H9 (cell line): ENCODE results near the gene LGALS9. TPM values are rescaled to one million over a fixed set of nuclear protein-coding genes. Genes with fewer than 3 reads are reported as not detected.
"Not testable (repeated sequence)": the region's sequence is repeated elsewhere in the genome, so short reads cannot be mapped to it uniquely, and the experiment has no call there.

Experiments
- DNase-seq: peaks from one replicate; pipeline ENCODE4 v3.0.0-alpha.2; 2017
- H2AFZ ChIP-seq: one replicate; pipeline ENCODE4 v1.6.1; 2013; ENCODE audit warnings: mild to moderate bottlenecking, low read length, control low read depth, moderate library complexity
- H2AK5ac ChIP-seq: 2 replicates; pipeline ENCODE4 v1.6.1; 2013; ENCODE audit warnings: low read length, control low read depth, mixed read lengths; ENCODE audit not compliant: insufficient read length
- H2BK120ac ChIP-seq: one replicate; pipeline ENCODE4 v1.6.1; 2013; ENCODE audit warnings: low read depth, mild to moderate bottlenecking, low read length, control low read depth, inconsistent platforms; ENCODE audit not compliant: poor library complexity, severe bottlenecking
- H2BK12ac ChIP-seq: 2 replicates; pipeline ENCODE4 v1.6.1; 2013; ENCODE audit warnings: low read length, control low read depth, mixed read lengths, low read depth; ENCODE audit not compliant: insufficient read length
- H2BK15ac ChIP-seq: 2 replicates; pipeline ENCODE4 v1.6.1; 2013; ENCODE audit warnings: low read depth, low read length, control low read depth
- H2BK20ac ChIP-seq: one replicate; pipeline ENCODE4 v1.6.1; 2013; ENCODE audit warnings: low read depth, mild to moderate bottlenecking, low read length, control low read depth, inconsistent platforms; ENCODE audit not compliant: poor library complexity, severe bottlenecking
- H2BK5ac ChIP-seq: 2 replicates; pipeline ENCODE4 v1.6.1; 2013; ENCODE audit warnings: low read length, control low read depth, mixed read lengths; ENCODE audit not compliant: insufficient read length
- H3K14ac ChIP-seq: 2 replicates; pipeline ENCODE4 v1.6.1; 2013; ENCODE audit warnings: low read length, control low read depth; ENCODE audit not compliant: insufficient read depth
- H3K18ac ChIP-seq: 2 replicates; pipeline ENCODE4 v1.6.1; 2013; ENCODE audit warnings: low read depth, mild to moderate bottlenecking, mixed read lengths, low read length, control low read depth; ENCODE audit not compliant: insufficient read length
- H3K23ac ChIP-seq: 2 replicates; pipeline ENCODE4 v1.6.1; 2013; ENCODE audit warnings: low read length, control low read depth, mixed read lengths, low read depth; ENCODE audit not compliant: insufficient read length
- H3K23me2 ChIP-seq: 2 replicates; pipeline ENCODE4 v1.6.1; 2013; ENCODE audit warnings: low read depth, mild to moderate bottlenecking, mixed read lengths, low read length, control low read depth; ENCODE audit not compliant: insufficient read length, poor library complexity, severe bottlenecking
- H3K27ac ChIP-seq: 2 replicates; pipeline ENCODE4 v1.5.1; 2013; ENCODE audit warnings: low read length, control low read depth, mixed read lengths, low read depth; ENCODE audit not compliant: insufficient read length
- H3K27me3 ChIP-seq: 2 replicates; pipeline ENCODE4 v1.6.1; 2013; ENCODE audit warnings: low read length, control low read depth, inconsistent platforms; ENCODE audit not compliant: insufficient read depth
- H3K4ac ChIP-seq: 2 replicates; pipeline ENCODE4 v1.6.1; 2013; ENCODE audit warnings: low read depth, mild to moderate bottlenecking, control low read depth, inconsistent platforms, low read length, moderate library complexity
- H3K4me1 ChIP-seq: 2 replicates; pipeline ENCODE4 v1.6.1; 2013; ENCODE audit warnings: low read length, control low read depth, inconsistent platforms; ENCODE audit not compliant: insufficient read depth
- H3K4me2 ChIP-seq: 2 replicates; pipeline ENCODE4 v1.6.1; 2013; ENCODE audit warnings: low read length, control low read depth, mixed read lengths; ENCODE audit not compliant: insufficient read length, insufficient read depth
- H3K56ac ChIP-seq: 2 replicates; pipeline ENCODE4 v1.6.1; 2013; ENCODE audit warnings: low read depth, mild to moderate bottlenecking, mixed read lengths, low read length, control low read depth; ENCODE audit not compliant: insufficient read length
- H3K79me1 ChIP-seq: 2 replicates; pipeline ENCODE4 v1.6.1; 2013; ENCODE audit warnings: low read depth, mild to moderate bottlenecking, moderate library complexity, low read length, control low read depth, inconsistent platforms; ENCODE audit not compliant: insufficient read depth, poor library complexity, severe bottlenecking
- H3K79me2 ChIP-seq: 2 replicates; pipeline ENCODE4 v1.6.1; 2013; ENCODE audit warnings: low read length, control low read depth, inconsistent platforms; ENCODE audit not compliant: insufficient read depth
- H3K9ac ChIP-seq: 2 replicates; pipeline ENCODE4 v1.6.1; 2013; ENCODE audit warnings: low read length, control low read depth, mixed read lengths; ENCODE audit not compliant: insufficient read length; ENCODE audit errors: extremely low read depth
- H3K9me3 ChIP-seq: one replicate; pipeline ENCODE4 v1.6.1; 2013; ENCODE audit warnings: low read depth, low read length, inconsistent platforms; ENCODE audit not compliant: control insufficient read depth
- H3T11ph ChIP-seq: one replicate; pipeline ENCODE4 v1.6.1; 2013; ENCODE audit warnings: mild to moderate bottlenecking, low read length, control low read depth, inconsistent platforms
- H4K20me1 ChIP-seq: one replicate; pipeline ENCODE4 v1.6.1; 2013; ENCODE audit not compliant: control insufficient read depth, insufficient read length, insufficient read depth
- H4K5ac ChIP-seq: 2 replicates; pipeline ENCODE4 v1.6.1; 2013; ENCODE audit warnings: low read depth, mild to moderate bottlenecking, mixed read lengths, low read length, control low read depth; ENCODE audit not compliant: insufficient read length
- H4K8ac ChIP-seq: replicated peaks from 2 replicates; pipeline ENCODE4 v1.6.1; 2013; ENCODE audit warnings: low read length, control low read depth, mixed read lengths, low read depth; ENCODE audit not compliant: insufficient read length
- H4K91ac ChIP-seq: 2 replicates; pipeline ENCODE4 v1.6.1; 2013; ENCODE audit warnings: low read depth, mild to moderate bottlenecking, moderate library complexity, mixed read lengths, low read length, control low read depth; ENCODE audit not compliant: insufficient read length
- H3K27ac Mint-ChIP-seq, 3 experiments: 2 replicates in 2 of 3; 3 replicates in 1 of 3; pipeline ENCODE4 v1.8.0; 2020 to 2021; ENCODE audit warnings: mixed read lengths in 3 of 3, mild to moderate bottlenecking in 1 of 3, moderate library complexity in 1 of 3
- H3K27me3 Mint-ChIP-seq: 2 replicates; pipeline ENCODE4 v1.8.0; 2021; ENCODE audit warnings: low read depth, mild to moderate bottlenecking, moderate library complexity, mixed read lengths
- H3K36me3 Mint-ChIP-seq, 3 experiments: 2 replicates in 2 of 3; 3 replicates in 1 of 3; pipeline ENCODE4 v1.8.0; 2020 to 2021; ENCODE audit warnings: low read depth in 3 of 3, mixed read lengths in 3 of 3; ENCODE audit not compliant: insufficient read depth in 1 of 3
- H3K4me1 Mint-ChIP-seq, 2 experiments: 2 replicates each; pipeline ENCODE4 v1.8.0; 2020; ENCODE audit warnings: mixed read lengths in 2 of 2
- H3K4me3 Mint-ChIP-seq, 2 experiments: 2 replicates in 1 of 2; 3 replicates in 1 of 2; pipeline ENCODE4 v1.8.0; 2020 to 2021; ENCODE audit warnings: mild to moderate bottlenecking in 2 of 2, mixed read lengths in 2 of 2, moderate library complexity in 1 of 2
- H3K9me3 Mint-ChIP-seq, 2 experiments: 2 replicates in 1 of 2; 3 replicates in 1 of 2; pipeline ENCODE4 v1.8.0; 2020; ENCODE audit warnings: mild to moderate bottlenecking in 2 of 2, mixed read lengths in 2 of 2, moderate library complexity in 1 of 2
- WGBS: extraction: QIAGEN DNeasy Blood & Tissue Kit; methylation state at CpG from one replicate; pipeline ENCODE4 v1.1.7; 2013; ENCODE audit warnings: missing lambda C conversion rate, low lambda C conversion rate, mixed read lengths; ENCODE audit not compliant: insufficient read length; ENCODE audit errors: extremely low coverage; 5-methylcytosine and 5-hydroxymethylcytosine counted together
- total RNA-seq: library from RNA; stranded (reverse); gene quantifications from 2 replicates; pipeline ENCODE4 v1.2.1, GENCODE V29; 2021
- TF ChIP-seq, protein P1 (sequence below): fragments of 200-600 bp; sonication (generic); conservative IDR thresholded peaks from 3 replicates; pipeline ENCODE4 v1.8.0; 2021; ENCODE audit warnings: antibody characterized with exemption, mild to moderate bottlenecking

Gene LGALS9
- total RNA-seq, 1 experiment from 2014 or later: 2.5 TPM

DNA sequence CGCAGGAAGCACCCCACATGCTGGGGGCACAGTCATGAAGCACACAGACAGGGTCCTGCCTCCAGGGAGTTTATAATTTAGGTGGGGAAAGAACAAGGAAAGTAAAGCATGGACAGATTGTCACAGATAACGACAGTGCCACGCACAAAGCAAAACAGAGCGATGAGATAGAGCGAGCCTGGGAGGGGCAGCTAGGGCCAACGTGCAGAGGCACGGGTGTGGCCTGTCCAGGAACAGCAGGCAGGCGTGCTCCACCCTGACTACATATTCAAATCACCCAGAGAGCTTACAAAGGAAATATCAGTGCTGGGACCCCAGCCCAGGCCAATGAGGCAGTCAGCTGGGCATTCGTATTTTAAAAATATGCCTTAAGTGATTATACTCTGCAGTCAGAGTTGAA, 16.8 kb downstream of the LGALS9 start:
- H2BK5ac ChIP-seq: no peak overlapping the region
- no peak overlapping the region for H3K14ac ChIP-seq
- H4K91ac ChIP-seq: no peak overlapping the region
- H3K23me2 ChIP-seq: no peaks in the 10 kb centered on the region
- no peaks in the 10 kb centered on the region for H3K79me2 ChIP-seq
- no peaks in the 10 kb centered on the region for H3K27me3 ChIP-seq
- no peak overlapping the region for H3K18ac ChIP-seq
- TF ChIP-seq, protein P1, sequence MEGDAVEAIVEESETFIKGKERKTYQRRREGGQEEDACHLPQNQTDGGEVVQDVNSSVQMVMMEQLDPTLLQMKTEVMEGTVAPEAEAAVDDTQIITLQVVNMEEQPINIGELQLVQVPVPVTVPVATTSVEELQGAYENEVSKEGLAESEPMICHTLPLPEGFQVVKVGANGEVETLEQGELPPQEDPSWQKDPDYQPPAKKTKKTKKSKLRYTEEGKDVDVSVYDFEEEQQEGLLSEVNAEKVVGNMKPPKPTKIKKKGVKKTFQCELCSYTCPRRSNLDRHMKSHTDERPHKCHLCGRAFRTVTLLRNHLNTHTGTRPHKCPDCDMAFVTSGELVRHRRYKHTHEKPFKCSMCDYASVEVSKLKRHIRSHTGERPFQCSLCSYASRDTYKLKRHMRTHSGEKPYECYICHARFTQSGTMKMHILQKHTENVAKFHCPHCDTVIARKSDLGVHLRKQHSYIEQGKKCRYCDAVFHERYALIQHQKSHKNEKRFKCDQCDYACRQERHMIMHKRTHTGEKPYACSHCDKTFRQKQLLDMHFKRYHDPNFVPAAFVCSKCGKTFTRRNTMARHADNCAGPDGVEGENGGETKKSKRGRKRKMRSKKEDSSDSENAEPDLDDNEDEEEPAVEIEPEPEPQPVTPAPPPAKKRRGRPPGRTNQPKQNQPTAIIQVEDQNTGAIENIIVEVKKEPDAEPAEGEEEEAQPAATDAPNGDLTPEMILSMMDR: no peak
- DNase-seq: no peak
- no peak overlapping the region for H3K9ac ChIP-seq
- no peak overlapping the region for H3T11ph ChIP-seq
- H2AK5ac ChIP-seq: no peak overlapping the region
- H2BK12ac ChIP-seq: no peak overlapping the region
- H3K23ac ChIP-seq: no peak overlapping the region
- H2BK20ac ChIP-seq: no peak overlapping the region
- no CpG with 5 or more reads among the region's 9 CpGs for WGBS
- H3K4me3 Mint-ChIP-seq: no peak overlapping the region
- no peaks in the 10 kb centered on the region for H4K20me1 ChIP-seq
- no peaks in the 10 kb centered on the region; the same call in 1 of the 2 replicates for H3K27me3 Mint-ChIP-seq
- no peak overlapping the region for H2BK120ac ChIP-seq
- H3K9me3 Mint-ChIP-seq: no peaks in the 10 kb centered on the region
- no peak overlapping the region for H2AFZ ChIP-seq
- peak overlapping the region in 1 of 3 experiments; percentile 13; a peak in 1 of 7 replicates for H3K27ac Mint-ChIP-seq
- H3K27ac ChIP-seq: no peak overlapping the region
- H2BK15ac ChIP-seq: no peak overlapping the region
- no peaks in the 10 kb centered on the region for H3K79me1 ChIP-seq
- no peak overlapping the region for H3K56ac ChIP-seq
- H4K8ac ChIP-seq: no peak overlapping the region
- peaks cover 12 to 29% of the 10 kb centered on the region in 2 experiments for H3K4me1 Mint-ChIP-seq
- H4K5ac ChIP-seq: no peak overlapping the region
- no peaks in the 10 kb centered on the region for H3K36me3 Mint-ChIP-seq
- H3K4me1 ChIP-seq: no peaks in the 10 kb centered on the region; the same call in 1 of the 2 replicates
- no peak overlapping the region for H3K4ac ChIP-seq
- H3K4me2 ChIP-seq: no peak overlapping the region
- H3K9me3 ChIP-seq: no peaks in the 10 kb centered on the region

DNA sequence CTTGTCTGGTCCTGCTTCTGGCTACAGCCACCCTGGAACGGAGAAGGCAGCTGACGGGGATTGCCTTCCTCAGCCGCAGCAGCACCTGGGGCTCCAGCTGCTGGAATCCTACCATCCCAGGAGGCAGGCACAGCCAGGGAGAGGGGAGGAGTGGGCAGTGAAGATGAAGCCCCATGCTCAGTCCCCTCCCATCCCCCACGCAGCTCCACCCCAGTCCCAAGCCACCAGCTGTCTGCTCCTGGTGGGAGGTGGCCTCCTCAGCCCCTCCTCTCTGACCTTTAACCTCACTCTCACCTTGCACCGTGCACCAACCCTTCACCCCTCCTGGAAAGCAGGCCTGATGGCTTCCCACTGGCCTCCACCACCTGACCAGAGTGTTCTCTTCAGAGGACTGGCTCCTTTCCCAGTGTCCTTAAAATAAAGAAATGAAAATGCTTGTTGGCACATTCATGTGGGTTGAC, 18.2 kb downstream of the LGALS9 start:
- H3K36me3 Mint-ChIP-seq, H3K14ac ChIP-seq, H3K27me3 Mint-ChIP-seq, H4K91ac ChIP-seq, H3K9ac ChIP-seq, DNase-seq, H3K9me3 Mint-ChIP-seq, H2BK5ac ChIP-seq, H3K27ac Mint-ChIP-seq, H3K79me2 ChIP-seq, H2BK20ac ChIP-seq, H2BK120ac ChIP-seq, H2AK5ac ChIP-seq, H3K4ac ChIP-seq, H3K23ac ChIP-seq, H3K56ac ChIP-seq, H3K4me2 ChIP-seq, H4K5ac ChIP-seq, H3K9me3 ChIP-seq, H3K79me1 ChIP-seq, H3K27me3 ChIP-seq, H2BK12ac ChIP-seq, H3K27ac ChIP-seq, H3K18ac ChIP-seq, H4K8ac ChIP-seq, H2BK15ac ChIP-seq, H3K4me3 Mint-ChIP-seq, H2AFZ ChIP-seq, H3K23me2 ChIP-seq, H3T11ph ChIP-seq, H4K20me1 ChIP-seq, H3K4me1 ChIP-seq: not testable (repeated sequence)
- WGBS: no CpG with 5 or more reads among the region's 5 CpGs
- peaks cover 12 to 25% of the 10 kb centered on the region in 2 experiments for H3K4me1 Mint-ChIP-seq
